ENCODE results near the gene GPR107.

The GPR107 gene

GRCh38 chr9:130183133-130183762 is 129.5 kb downstream of the GPR107 start:
- no peak for DNase-seq (ENCODE audit: low read depth, low spot score)

GRCh38 chr9:130185017-130185416 is 131.3 kb downstream of the GPR107 start:
- no peak for DNase-seq (ENCODE audit: low read depth, low spot score)

- no peak for DNase-seq (ENCODE audit: low read depth, low spot score)
These were observed 131.9 kb downstream of the GPR107 start for GRCh38 chr9:130185490-130186031.

- no peak for DNase-seq (ENCODE audit: low read depth, low spot score)
These were observed 132.3 kb downstream of the GPR107 start for GRCh38 chr9:130186051-130186450.

DNA sequence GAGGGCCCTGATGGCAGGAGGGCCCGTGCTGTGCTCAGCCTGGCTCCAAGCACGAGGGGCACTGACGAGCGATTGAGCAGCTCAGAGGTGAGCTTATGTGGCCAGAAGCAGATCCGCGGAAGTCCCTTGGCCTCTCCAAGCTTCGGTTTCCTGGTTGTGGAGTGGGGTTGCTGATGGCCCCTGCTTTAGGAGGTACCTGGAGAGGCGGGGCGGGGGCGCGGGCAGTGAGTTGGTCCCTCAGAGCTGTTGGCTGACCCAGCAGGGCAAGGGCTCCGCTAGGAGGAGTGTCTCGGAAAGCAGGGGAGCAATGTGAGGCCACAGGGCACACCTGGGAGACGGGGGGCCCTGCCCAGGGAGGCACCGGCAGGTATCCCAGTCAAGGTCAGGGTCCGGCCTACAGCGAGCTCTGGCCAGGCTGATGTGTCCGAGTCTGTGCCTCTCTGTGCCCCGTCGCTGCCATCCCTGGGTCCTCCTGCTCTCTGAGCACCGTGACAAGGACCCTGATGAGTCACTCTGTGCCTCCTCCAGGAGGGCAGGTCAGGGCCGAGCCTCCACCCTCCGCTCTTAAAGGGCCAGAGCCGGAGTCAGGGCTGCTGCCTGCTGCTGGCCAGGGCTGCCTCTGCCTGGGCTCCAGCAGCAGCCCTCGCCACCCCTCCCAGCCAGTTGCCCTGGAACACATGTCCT is 133.3 kb downstream of the GPR107 start:
- DNase-seq (ENCODE audit: low read depth, low spot score): no peak

DNA sequence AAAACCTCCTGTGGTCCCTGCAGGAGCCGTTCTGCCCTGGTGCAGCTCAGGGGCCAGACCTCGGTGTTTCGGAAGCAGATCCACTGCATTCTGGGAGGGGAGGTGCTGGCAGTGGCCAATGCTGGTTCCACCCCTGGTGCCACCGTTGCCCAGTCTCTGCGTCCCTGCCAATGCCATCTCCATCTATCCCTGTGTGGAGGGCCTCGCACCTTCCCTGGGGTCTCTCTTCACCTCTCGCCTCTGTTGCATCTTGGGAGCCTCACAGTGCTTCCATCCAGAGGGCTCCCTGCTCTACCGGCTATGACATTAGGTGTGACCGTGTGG is 133.8 kb downstream of the GPR107 start:
- DNase-seq (ENCODE audit: low read depth, low spot score): no peak

GRCh38 chr9:130188860-130189481 is 135.3 kb downstream of the GPR107 start:
- no peak for DNase-seq (ENCODE audit: low read depth, low spot score)
